ENCODE measurements around the gene KDM3B. TPM values are rescaled to one million over a fixed set of nuclear protein-coding genes. Genes with fewer than 3 reads are reported as not detected.
A peak's percentile ranks its signal among the peaks of the same experiment; 100 is the strongest.

KDM3B gene
- total and polyA plus RNA-seq, 2 donors (not counting 1 experiment from before 2014, with no cell fraction given) = 23.6 to 49.4 TPM

- no peaks in the 10 kb centered on the region for H3K27me3 ChIP-seq (ENCODE audit: control insufficient read depth, insufficient read depth, low read length)
- H4K20me1 ChIP-seq (ENCODE audit: control insufficient read depth, extremely low read depth, insufficient read depth, low read length) = no peaks in the 10 kb centered on the region
- H3K79me2 ChIP-seq (ENCODE audit: control insufficient read depth, insufficient read depth, low read length) = peaks cover 16% of the 10 kb centered on the region
- no peak overlapping the region for H2AFZ ChIP-seq (ENCODE audit: low read length)
- peaks cover 9% of the 10 kb centered on the region for H3K36me3 ChIP-seq (ENCODE audit: control insufficient read depth, insufficient read depth, low read length)
- H3K4me2 ChIP-seq (ENCODE audit: extremely low read depth, insufficient read depth, low read length) = peak overlapping the region; percentile 90
- no peak overlapping the region for H3K27ac ChIP-seq (ENCODE audit: insufficient read depth, low read length)
- TF ChIP-seq CTCF (conservative IDR thresholded peaks at IDR 0.05 in 1 of 2, IDR thresholded peaks at IDR 0.05 in 1 of 2; ENCODE audit: low read depth in 1 of 2, low read length in 2 of 2) (no peak), EZH2 (IDR thresholded peaks at IDR 0.05; ENCODE audit: low read length, missing control alignments) (no peak)
- DNase-seq (ENCODE audit: low read depth in 2 of 2) = peak; percentile 29 to 40
- H3K9ac ChIP-seq (ENCODE audit: insufficient read depth, low read length) = no peak overlapping the region
- H3K4me1 ChIP-seq (ENCODE audit: control insufficient read depth, extremely low read depth, insufficient read depth, low read length) = peaks cover 1% of the 10 kb centered on the region
- peak overlapping the region in 3 of 4 experiments; percentile 3 to 84 (median 69) for H3K4me3 ChIP-seq (replicated peaks in 1 of 4; ENCODE audit: control extremely low read depth in 1 of 4, insufficient read depth in 1 of 4, low read depth in 3 of 4, low read length in 4 of 4)
- no peaks in the 10 kb centered on the region for H3K9me3 ChIP-seq (ENCODE audit: control insufficient read depth, insufficient read depth, low read depth, low read length)
Measured at GRCh38 chr5:138468133-138468965, 115.9 kb downstream of the KDM3B start.

GRCh38 chr5:138468966-138469539, 116.6 kb downstream of the KDM3B start:
- H3K27ac ChIP-seq (ENCODE audit: insufficient read depth, low read length) = no peak overlapping the region

More at GRCh38 chr5:138468966-138469539, 116.6 kb downstream of the KDM3B start:
- no peaks in the 10 kb centered on the region for H4K20me1 ChIP-seq (ENCODE audit: control insufficient read depth, extremely low read depth, insufficient read depth, low read length)
- no peak overlapping the region for H3K9ac ChIP-seq (ENCODE audit: insufficient read depth, low read length)
- no peak for DNase-seq (ENCODE audit: low read depth in 2 of 2)
- H3K36me3 ChIP-seq (ENCODE audit: control insufficient read depth, insufficient read depth, low read length) = peaks cover 9% of the 10 kb centered on the region
- no peak overlapping the region for H3K4me2 ChIP-seq (ENCODE audit: extremely low read depth, insufficient read depth, low read length)
- H3K4me3 ChIP-seq (replicated peaks in 1 of 4; ENCODE audit: control extremely low read depth in 1 of 4, insufficient read depth in 1 of 4, low read depth in 3 of 4, low read length in 4 of 4) = no peak overlapping the region
- no peaks in the 10 kb centered on the region for H3K9me3 ChIP-seq (ENCODE audit: control insufficient read depth, insufficient read depth, low read depth, low read length)
- H3K27me3 ChIP-seq (ENCODE audit: control insufficient read depth, insufficient read depth, low read length) = no peaks in the 10 kb centered on the region
- peaks cover 16% of the 10 kb centered on the region for H3K79me2 ChIP-seq (ENCODE audit: control insufficient read depth, insufficient read depth, low read length)
- TF ChIP-seq EZH2 (IDR thresholded peaks at IDR 0.05; ENCODE audit: low read length, missing control alignments) (no peak), CTCF (conservative IDR thresholded peaks at IDR 0.05 in 1 of 2, IDR thresholded peaks at IDR 0.05 in 1 of 2; ENCODE audit: low read depth in 1 of 2, low read length in 2 of 2) (no peak)
- no peak overlapping the region for H2AFZ ChIP-seq (ENCODE audit: low read length)
- no peaks in the 10 kb centered on the region for H3K4me1 ChIP-seq (ENCODE audit: control insufficient read depth, extremely low read depth, insufficient read depth, low read length)
